ENCODE data around the gene MARK3. TPM values are rescaled to one million over a fixed set of nuclear protein-coding genes. Genes with fewer than 3 reads are reported as not detected.

Gene MARK3
- total and polyA plus RNA-seq, 2 of the 13 experiments (the other 11 are each of a cell fraction or from before 2014, with no cell fraction given): 47.7 to 56.6 TPM

DNA sequence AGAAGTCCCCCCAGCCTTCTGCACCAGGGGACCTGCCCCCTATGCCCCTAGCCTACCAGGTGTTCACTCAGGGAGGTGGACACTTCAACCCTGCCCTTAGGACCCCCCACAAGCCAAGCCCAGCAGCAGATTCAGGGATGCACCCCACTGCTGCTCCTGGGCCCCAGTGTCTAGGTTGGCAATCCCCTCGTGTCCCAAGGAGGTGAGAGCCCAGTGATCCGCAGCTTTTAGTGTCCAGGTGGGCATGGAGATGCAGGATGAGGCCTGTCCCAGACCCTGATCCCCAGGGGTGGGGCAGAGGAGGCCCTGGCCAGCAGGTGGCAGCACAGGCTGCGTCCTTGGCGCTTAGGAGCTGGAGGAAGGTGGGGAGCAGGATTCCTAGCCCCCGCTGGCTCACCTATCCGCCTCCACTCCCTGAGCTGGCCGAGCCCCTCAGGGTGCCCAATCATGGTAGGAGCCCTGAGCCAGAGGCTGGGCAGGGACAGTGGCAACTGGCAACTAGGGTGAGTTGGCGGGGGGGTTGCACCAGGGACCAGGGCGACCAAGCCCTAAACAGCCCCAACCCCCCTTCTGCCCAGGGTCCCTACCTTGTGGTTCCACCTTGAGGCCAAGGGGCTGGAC lies 133.3 kb downstream of the MARK3 start (continued):
- no peak for TF ChIP-seq GFI1 (CRISPR knock-in tag; IDR thresholded peaks at IDR 0.05; ENCODE audit: borderline replicate concordance)
- TF ChIP-seq, protein P1, sequence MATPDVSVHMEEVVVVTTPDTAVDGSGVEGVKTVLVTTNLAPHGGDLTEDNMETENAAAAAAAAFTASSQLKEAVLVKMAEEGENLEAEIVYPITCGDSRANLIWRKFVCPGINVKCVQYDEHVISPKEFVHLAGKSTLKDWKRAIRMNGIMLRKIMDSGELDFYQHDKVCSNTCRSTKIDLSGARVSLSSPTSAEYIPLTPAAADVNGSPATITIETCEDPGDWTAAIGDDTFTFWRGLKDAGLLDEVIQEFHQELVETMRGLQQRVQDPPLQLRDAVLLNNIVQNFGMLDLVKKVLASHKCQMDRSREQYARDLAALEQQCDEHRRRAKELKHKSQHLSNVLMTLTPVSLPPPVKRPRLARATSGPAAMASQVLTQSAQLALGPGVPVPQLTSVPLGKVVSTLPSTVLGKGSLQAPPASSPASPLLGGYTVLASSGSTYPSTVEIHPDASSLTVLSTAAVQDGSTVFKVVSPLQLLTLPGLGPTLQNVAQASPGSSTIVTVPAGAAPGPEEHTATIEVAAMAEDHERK (CRISPR knock-in tag; IDR thresholded peaks at IDR 0.05; ENCODE audit: low read depth): no peak
- TF ChIP-seq ZNF724P (CRISPR knock-in tag; IDR thresholded peaks at IDR 0.05; ENCODE audit: borderline replicate concordance): no peak
- no peak for TF ChIP-seq SMARCC2 (IDR thresholded peaks at IDR 0.05)
- no peak for TF ChIP-seq ZNF160 (CRISPR knock-in tag; IDR thresholded peaks at IDR 0.05)
- TF ChIP-seq, protein P2, sequence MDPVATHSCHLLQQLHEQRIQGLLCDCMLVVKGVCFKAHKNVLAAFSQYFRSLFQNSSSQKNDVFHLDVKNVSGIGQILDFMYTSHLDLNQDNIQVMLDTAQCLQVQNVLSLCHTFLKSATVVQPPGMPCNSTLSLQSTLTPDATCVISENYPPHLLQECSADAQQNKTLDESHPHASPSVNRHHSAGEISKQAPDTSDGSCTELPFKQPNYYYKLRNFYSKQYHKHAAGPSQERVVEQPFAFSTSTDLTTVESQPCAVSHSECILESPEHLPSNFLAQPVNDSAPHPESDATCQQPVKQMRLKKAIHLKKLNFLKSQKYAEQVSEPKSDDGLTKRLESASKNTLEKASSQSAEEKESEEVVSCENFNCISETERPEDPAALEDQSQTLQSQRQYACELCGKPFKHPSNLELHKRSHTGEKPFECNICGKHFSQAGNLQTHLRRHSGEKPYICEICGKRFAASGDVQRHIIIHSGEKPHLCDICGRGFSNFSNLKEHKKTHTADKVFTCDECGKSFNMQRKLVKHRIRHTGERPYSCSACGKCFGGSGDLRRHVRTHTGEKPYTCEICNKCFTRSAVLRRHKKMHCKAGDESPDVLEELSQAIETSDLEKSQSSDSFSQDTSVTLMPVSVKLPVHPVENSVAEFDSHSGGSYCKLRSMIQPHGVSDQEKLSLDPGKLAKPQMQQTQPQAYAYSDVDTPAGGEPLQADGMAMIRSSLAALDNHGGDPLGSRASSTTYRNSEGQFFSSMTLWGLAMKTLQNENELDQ (CRISPR knock-in tag; IDR thresholded peaks at IDR 0.05; ENCODE audit: borderline replicate concordance): no peak
- no peak for TF ChIP-seq ZNF720 (CRISPR knock-in tag; IDR thresholded peaks at IDR 0.05)
- TF ChIP-seq EP300 (IDR thresholded peaks at IDR 0.05; ENCODE audit: low read depth in 2 of 2, low read length in 2 of 2): no peak
- no peak for TF ChIP-seq EP300 (CRISPR knock-in tag; IDR thresholded peaks at IDR 0.05; ENCODE audit: borderline replicate concordance)
- no peak for TF ChIP-seq TAF1 (CRISPR knock-in tag; IDR thresholded peaks at IDR 0.05)
- TF ChIP-seq CREM (IDR thresholded peaks at IDR 0.05): no peak
- TF ChIP-seq CREM (CRISPR knock-in tag; IDR thresholded peaks at IDR 0.05): no peak
- no peak for TF ChIP-seq NFIB (CRISPR knock-in tag; IDR thresholded peaks at IDR 0.05; ENCODE audit: borderline replicate concordance)
- TF ChIP-seq ZNF331 (CRISPR knock-in tag; IDR thresholded peaks at IDR 0.05): 0 out of 2 replicates have a peak, but pooled peaks have one; percentile 38
- TF ChIP-seq IRF2 (CRISPR knock-in tag; IDR thresholded peaks at IDR 0.05): no peak
- no peak for TF ChIP-seq NFYB (CRISPR knock-in tag; IDR thresholded peaks at IDR 0.05)
- TF ChIP-seq DMAP1 (CRISPR knock-in tag; IDR thresholded peaks at IDR 0.05): no peak
- no peak for TF ChIP-seq ATF7 (IDR thresholded peaks at IDR 0.05)
- no peak for TF ChIP-seq ATF7 (CRISPR knock-in tag; IDR thresholded peaks at IDR 0.05)
- TF ChIP-seq SRY (CRISPR knock-in tag; IDR thresholded peaks at IDR 0.05): 0 out of 2 replicates have a peak, but pooled peaks have one; percentile 57
- TF ChIP-seq, protein P3, sequence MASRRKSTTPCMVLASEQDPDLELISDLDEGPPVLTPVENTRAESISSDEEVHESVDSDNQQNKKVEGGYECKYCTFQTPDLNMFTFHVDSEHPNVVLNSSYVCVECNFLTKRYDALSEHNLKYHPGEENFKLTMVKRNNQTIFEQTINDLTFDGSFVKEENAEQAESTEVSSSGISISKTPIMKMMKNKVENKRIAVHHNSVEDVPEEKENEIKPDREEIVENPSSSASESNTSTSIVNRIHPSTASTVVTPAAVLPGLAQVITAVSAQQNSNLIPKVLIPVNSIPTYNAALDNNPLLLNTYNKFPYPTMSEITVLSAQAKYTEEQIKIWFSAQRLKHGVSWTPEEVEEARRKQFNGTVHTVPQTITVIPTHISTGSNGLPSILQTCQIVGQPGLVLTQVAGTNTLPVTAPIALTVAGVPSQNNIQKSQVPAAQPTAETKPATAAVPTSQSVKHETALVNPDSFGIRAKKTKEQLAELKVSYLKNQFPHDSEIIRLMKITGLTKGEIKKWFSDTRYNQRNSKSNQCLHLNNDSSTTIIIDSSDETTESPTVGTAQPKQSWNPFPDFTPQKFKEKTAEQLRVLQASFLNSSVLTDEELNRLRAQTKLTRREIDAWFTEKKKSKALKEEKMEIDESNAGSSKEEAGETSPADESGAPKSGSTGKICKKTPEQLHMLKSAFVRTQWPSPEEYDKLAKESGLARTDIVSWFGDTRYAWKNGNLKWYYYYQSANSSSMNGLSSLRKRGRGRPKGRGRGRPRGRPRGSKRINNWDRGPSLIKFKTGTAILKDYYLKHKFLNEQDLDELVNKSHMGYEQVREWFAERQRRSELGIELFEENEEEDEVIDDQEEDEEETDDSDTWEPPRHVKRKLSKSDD (CRISPR knock-in tag; IDR thresholded peaks at IDR 0.05; ENCODE audit: low read depth): no peak
- no peak for TF ChIP-seq MYC (CRISPR knock-in tag; IDR thresholded peaks at IDR 0.05; ENCODE audit: borderline replicate concordance)
- TF ChIP-seq REL (CRISPR knock-in tag; conservative IDR thresholded peaks at IDR 0.05): no peak
- no peak for TF ChIP-seq ZBTB1 (CRISPR knock-in tag; IDR thresholded peaks at IDR 0.05; ENCODE audit: borderline replicate concordance)
- no peak for TF ChIP-seq ZNF7 (CRISPR knock-in tag; IDR thresholded peaks at IDR 0.05)
